Fibroblast of lung (primary cell): ENCODE measurements around the gene OR1K1.

Experiments used
- CTCF ChIP-seq, 2 donors: IDR thresholded peaks in 1 of 2; conservative IDR thresholded peaks in 1 of 2; 1 replicate in 1 of 2; 2 replicates in 1 of 2; pipeline ENCODE4 v1.5.1; 2011 to 2012; ENCODE audit warnings: low read length in 2 of 2, control low read depth in 1 of 2, inconsistent platforms in 1 of 2, low read depth in 1 of 2, mild to moderate bottlenecking in 1 of 2
- EZH2 ChIP-seq: IDR thresholded peaks from 2 replicates; pipeline ENCODE4 v1.5.1; 2012; ENCODE audit warnings: low read length, control low read depth, mild to moderate bottlenecking; ENCODE audit errors: missing control alignments

GRCh38 chr9:122808141-122808540 is 8.2 kb downstream of the OR1K1 start:
- TF ChIP-seq CTCF (conservative IDR thresholded peaks at IDR 0.05 in 1 of 2, IDR thresholded peaks at IDR 0.05 in 1 of 2; ENCODE audit: low read depth in 1 of 2, low read length in 2 of 2) (no peak), EZH2 (no peak)
